RWPE2 (cell line): Measurements from ENCODE around the gene TSKU.
A peak's percentile ranks its signal among the peaks of the same experiment; 100 is the strongest.

Source experiments
- ATAC-seq: fragments of 200-7000 bp; cut with Tn5 transposase; 3 replicates; pipeline ENCODE4 v1.9.1; 2021; ENCODE audit warnings: low read depth
- DNase-seq: peaks from one replicate; pipeline ENCODE4 v3.0.0-alpha.2; 2020; ENCODE audit warnings: low spot score
- H3K27ac ChIP-seq: fragments of 450-650 bp; 2 replicates; pipeline ENCODE4 v1.5.1; 2017; ENCODE audit warnings: mild to moderate bottlenecking; ENCODE audit not compliant: poor library complexity, severe bottlenecking
- H3K27me3 ChIP-seq: fragments of 250-450 bp; sonication (Bioruptor Pico); 2 replicates; pipeline ENCODE4 v1.5.1; 2021; ENCODE audit warnings: mild to moderate bottlenecking, moderate library complexity; ENCODE audit not compliant: insufficient read depth, poor library complexity, severe bottlenecking
- H3K36me3 ChIP-seq: fragments of 250-450 bp; sonication (Bioruptor Pico); 2 replicates; pipeline ENCODE4 v1.5.1; 2020; ENCODE audit warnings: low read depth, mild to moderate bottlenecking, moderate library complexity
- H3K4me1 ChIP-seq: fragments of 250-450 bp; sonication (Bioruptor Pico); 2 replicates; pipeline ENCODE4 v1.5.1; 2021; ENCODE audit warnings: mild to moderate bottlenecking, moderate library complexity; ENCODE audit not compliant: insufficient read depth, poor library complexity, severe bottlenecking
- H3K4me3 ChIP-seq: fragments of 250-450 bp; sonication (Bioruptor Pico); 2 replicates; pipeline ENCODE4 v1.5.1; 2021; ENCODE audit warnings: mild to moderate bottlenecking, moderate library complexity; ENCODE audit not compliant: severe bottlenecking
- H3K9me3 ChIP-seq: fragments of 250-450 bp; sonication (Bioruptor Pico); 2 replicates; pipeline ENCODE4 v1.5.1; 2021; ENCODE audit warnings: mild to moderate bottlenecking, moderate library complexity; ENCODE audit not compliant: severe bottlenecking
- TF ChIP-seq, protein P1 (sequence below): fragments of 450-650 bp; IDR thresholded peaks from one replicate; pipeline ENCODE4 v1.5.1; 2017; ENCODE audit warnings: mild to moderate bottlenecking, moderate library complexity; ENCODE audit not compliant: poor library complexity, severe bottlenecking

The TSKU gene

DNA sequence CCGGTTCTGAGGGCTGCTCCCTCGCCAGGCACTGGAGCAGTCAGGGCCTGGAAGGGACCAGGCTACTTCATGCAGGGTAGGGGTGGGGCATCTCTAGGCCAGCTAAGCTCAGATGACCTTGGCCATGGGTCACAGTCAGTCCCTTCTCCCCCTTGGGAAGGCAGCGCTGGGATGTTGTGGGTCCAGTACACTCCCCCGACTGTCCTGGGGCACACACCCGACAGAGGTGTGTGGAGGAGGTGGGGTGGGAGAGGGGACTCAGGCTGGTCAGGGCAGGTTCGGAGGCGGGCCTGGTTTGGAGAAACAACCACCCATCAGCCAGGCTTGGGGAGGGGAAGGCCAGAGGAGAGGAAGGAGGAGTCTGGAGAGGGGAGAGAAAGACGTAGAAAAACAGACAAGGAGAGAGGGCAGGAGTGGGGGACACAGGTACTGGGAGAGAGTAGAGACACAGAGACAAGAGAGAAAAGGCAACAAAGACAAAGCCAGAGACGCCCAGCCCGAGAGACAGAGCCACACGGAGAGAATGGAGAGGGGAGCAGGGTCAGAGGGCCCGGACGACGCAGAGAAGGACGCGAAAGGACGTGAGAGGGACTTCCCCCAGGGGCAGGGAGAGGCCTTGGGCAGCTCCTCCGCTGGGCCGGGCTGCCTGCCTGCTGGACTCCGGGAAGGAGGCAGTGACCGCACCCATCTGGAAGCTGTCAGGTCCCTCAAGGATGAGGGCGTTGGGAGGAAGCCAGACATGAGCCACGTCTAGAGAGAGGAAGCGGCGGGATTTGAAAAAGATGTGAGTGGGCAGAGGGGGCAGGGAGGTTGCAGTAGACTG is 30.6 kb upstream of the TSKU start:
- DNase-seq (no peak), ATAC-seq (peak; percentile 60)
- H3K4me1 ChIP-seq: peaks cover 3% of the 10 kb centered on the region
- no peaks in the 10 kb centered on the region for H3K36me3 ChIP-seq
- H3K4me3 ChIP-seq: no peak overlapping the region
- no peaks in the 10 kb centered on the region for H3K9me3 ChIP-seq
- TF ChIP-seq, protein P1, sequence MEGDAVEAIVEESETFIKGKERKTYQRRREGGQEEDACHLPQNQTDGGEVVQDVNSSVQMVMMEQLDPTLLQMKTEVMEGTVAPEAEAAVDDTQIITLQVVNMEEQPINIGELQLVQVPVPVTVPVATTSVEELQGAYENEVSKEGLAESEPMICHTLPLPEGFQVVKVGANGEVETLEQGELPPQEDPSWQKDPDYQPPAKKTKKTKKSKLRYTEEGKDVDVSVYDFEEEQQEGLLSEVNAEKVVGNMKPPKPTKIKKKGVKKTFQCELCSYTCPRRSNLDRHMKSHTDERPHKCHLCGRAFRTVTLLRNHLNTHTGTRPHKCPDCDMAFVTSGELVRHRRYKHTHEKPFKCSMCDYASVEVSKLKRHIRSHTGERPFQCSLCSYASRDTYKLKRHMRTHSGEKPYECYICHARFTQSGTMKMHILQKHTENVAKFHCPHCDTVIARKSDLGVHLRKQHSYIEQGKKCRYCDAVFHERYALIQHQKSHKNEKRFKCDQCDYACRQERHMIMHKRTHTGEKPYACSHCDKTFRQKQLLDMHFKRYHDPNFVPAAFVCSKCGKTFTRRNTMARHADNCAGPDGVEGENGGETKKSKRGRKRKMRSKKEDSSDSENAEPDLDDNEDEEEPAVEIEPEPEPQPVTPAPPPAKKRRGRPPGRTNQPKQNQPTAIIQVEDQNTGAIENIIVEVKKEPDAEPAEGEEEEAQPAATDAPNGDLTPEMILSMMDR: no peak
- H3K27me3 ChIP-seq: no peaks in the 10 kb centered on the region
- no peak overlapping the region for H3K27ac ChIP-seq

DNA sequence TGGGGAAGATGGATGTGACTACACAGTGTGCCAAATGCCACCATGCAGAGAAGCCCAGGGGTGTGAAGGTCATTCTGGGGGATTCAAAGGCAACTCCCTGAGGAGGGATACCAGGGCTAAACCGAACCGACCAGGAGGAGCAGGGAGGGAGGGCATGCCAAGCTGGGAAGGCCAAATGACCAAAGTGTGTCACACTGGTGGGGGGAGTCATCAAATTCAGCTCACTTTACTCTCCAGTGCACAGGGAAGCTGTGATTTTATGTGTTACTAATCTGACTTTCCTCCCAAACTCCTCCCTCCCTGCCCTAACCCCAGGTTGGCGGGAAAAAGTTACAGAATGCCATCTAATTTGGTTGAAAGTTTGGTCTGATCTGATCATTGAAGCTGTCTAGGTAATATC is 29.7 kb upstream of the TSKU start:
- H3K27me3 ChIP-seq: no peaks in the 10 kb centered on the region
- no peak for ATAC-seq
- H3K9me3 ChIP-seq: no peaks in the 10 kb centered on the region
- H3K36me3 ChIP-seq: no peaks in the 10 kb centered on the region
- no peak overlapping the region for H3K4me3 ChIP-seq
- no peak overlapping the region for H3K27ac ChIP-seq
- no peak for DNase-seq
- TF ChIP-seq, protein P1: no peak
- H3K4me1 ChIP-seq: peaks cover 3% of the 10 kb centered on the region

DNA sequence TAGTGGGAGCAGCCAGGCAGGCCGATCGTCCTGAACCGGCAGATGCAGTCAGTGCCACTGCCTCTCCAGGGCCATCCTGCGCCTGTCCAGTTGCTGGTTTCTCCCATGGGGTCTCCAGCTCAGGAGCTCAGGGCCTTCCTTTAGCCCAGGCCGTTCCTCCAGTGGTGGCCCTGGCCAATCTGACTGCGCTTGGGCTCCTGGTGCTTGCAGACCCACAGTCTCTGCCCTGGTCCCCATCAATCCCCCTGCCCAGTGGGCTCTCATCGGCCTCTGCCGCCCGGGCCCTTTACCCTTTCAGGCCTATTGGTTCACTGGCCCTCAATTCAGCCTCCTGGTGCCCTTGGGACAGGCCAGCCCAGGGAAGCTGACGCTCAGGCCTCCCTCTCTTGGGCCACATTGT is 29.2 kb upstream of the TSKU start:
- no peak overlapping the region for H3K27ac ChIP-seq
- H3K36me3 ChIP-seq: no peaks in the 10 kb centered on the region
- no peak for DNase-seq
- H3K4me3 ChIP-seq: no peak overlapping the region
- H3K27me3 ChIP-seq: no peaks in the 10 kb centered on the region
- TF ChIP-seq, protein P1: no peak
- no peak for ATAC-seq
- peaks cover 3% of the 10 kb centered on the region for H3K4me1 ChIP-seq
- no peaks in the 10 kb centered on the region for H3K9me3 ChIP-seq

DNA sequence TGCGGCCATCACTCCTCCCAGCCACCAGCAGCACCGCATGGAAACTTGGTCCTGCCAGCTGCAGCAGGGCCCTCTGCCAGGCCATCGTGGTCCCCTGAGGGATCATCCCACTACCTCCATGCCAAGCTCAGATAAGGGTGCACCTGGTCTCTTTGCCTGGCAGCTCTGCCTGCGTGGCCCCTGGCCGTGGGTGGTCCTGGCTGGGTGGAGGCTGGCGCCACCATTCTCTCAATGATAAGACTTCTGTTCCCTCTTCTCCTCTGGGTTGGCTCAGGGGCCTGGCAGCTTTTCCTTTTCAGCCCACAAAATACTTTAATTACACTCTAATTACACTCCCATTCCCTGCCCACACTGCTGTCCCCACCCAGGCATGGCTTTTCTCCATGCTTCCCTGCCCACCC is 26.8 kb upstream of the TSKU start:
- Histone ChIP-seq H3K4me1 (peaks cover 3% of the 10 kb centered on the region), H3K27me3 (no peaks in the 10 kb centered on the region)
- TF ChIP-seq, protein P1: no peak

DNA sequence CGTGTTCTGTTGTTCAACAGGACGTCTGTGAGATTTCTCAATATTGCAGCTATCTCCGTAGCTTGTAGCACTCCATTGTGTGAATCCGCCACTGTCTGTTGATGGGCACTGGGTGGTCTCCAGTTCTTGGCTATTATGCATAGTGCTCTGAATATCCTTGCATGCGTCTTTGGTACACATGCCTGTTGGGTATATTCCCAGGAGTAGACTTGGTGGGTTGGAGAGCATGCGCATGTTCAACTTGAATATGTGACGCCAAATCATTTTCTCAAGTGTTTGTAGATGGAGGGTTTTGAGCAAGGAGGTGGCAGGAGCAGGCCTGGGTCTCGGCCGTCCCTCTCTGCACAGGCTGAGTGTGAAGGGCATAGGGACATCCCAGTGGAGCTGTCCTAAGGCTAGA is 24.8 kb upstream of the TSKU start:
- ATAC-seq: no peak
- H3K36me3 ChIP-seq: no peaks in the 10 kb centered on the region
- no peak overlapping the region for H3K27ac ChIP-seq
- H3K4me1 ChIP-seq: no peaks in the 10 kb centered on the region
- H3K27me3 ChIP-seq: no peaks in the 10 kb centered on the region
- H3K4me3 ChIP-seq: no peak overlapping the region
- DNase-seq: no peak
- no peaks in the 10 kb centered on the region for H3K9me3 ChIP-seq
- TF ChIP-seq, protein P1: no peak

More for the DNA sequence above, 26.8 kb upstream of the TSKU start:
- ATAC-seq (no peak), DNase-seq (no peak)
- Histone ChIP-seq H3K27ac (no peak overlapping the region), H3K36me3 (no peaks in the 10 kb centered on the region), H3K9me3 (no peaks in the 10 kb centered on the region), H3K4me3 (no peak overlapping the region)
